GM19438 (cell line): Measurements from ENCODE around the gene DACT1.
"Not testable (repeated sequence)": the region's sequence is repeated elsewhere in the genome, so short reads cannot be mapped to it uniquely, and the experiment has no call there.

Source experiments
- ATAC-seq: cut with Tn5 transposase; IDR thresholded peaks from one replicate; pipeline ENCODE4 v1.9.1; 2021; ENCODE audit warnings: low read depth; ENCODE audit not compliant: unreplicated experiment

Gene DACT1, protein sequence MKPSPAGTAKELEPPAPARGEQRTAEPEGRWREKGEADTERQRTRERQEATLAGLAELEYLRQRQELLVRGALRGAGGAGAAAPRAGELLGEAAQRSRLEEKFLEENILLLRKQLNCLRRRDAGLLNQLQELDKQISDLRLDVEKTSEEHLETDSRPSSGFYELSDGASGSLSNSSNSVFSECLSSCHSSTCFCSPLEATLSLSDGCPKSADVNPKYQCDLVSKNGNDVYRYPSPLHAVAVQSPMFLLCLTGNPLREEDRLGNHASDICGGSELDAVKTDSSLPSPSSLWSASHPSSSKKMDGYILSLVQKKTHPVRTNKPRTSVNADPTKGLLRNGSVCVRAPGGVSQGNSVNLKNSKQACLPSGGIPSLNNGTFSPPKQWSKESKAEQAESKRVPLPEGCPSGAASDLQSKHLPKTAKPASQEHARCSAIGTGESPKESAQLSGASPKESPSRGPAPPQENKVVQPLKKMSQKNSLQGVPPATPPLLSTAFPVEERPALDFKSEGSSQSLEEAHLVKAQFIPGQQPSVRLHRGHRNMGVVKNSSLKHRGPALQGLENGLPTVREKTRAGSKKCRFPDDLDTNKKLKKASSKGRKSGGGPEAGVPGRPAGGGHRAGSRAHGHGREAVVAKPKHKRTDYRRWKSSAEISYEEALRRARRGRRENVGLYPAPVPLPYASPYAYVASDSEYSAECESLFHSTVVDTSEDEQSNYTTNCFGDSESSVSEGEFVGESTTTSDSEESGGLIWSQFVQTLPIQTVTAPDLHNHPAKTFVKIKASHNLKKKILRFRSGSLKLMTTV

DNA sequence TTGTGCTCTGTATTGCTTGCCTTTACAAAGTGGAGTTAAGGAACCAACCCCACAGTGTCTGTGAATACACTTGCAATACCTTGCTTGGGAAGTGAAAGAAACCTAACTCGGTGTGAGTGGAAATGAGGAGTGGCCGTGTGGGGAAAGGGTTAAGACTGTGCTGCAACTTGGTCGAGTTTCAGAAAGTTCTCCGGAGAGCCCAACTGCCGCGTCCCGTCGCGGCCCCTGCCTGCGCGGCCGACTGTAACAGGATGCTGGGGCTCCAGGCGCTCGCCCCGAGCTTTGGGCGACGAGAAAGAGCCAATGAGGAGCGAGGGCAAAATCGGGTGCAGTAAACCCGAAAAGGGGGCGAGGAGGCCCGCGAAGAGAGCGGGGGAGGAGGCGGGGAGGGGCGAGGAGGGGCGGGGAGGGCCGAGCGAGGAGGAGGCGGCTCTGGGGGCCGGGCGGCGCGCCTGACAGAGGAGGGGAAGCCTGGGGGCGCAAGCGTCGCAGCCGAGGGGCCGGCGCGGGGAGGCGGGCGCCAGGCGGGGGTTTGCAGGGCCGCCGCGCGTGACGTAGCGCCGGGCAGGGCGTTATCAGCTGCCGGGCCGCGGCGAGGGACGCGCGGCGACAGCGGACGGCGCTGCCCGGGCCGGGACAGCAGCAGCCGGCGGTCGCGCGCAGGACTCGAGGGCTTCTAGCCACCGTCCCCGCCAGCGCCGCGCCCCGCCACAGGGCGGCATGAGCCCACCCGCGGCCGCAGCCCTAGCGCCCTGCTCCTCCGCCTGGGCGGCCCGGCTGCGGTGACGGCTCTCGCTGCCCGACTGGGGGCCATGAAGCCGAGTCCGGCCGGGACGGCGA is at the start of gene DACT1:
DACT1 (plus strand) TSS at position 572 of the 840 bp plus-strand sequence; CDS start at position 813, 241 bp downstream.
- peak; percentile 52 for ATAC-seq

DNA sequence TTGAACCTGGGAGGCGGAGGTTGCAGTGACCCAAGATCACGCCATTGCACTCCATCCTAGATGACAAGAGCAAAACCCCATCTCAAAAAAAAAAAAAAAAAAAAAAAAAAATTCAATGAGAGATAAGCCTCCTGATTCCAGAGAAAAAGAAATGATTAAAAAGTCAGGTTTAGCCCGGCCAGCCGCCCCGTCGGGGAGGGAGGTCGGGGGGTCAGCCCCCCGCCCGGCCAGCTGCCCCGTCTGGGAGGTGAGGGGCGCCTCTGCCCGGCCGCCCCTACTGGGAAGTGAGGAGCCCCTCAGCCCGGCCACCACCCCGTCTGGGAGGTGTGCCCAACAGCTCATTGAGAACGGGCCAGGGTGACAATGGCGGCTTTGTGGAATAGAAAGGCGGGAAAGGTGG is 49.4 kb upstream of the DACT1 start:
- ATAC-seq: not testable (repeated sequence)

DNA sequence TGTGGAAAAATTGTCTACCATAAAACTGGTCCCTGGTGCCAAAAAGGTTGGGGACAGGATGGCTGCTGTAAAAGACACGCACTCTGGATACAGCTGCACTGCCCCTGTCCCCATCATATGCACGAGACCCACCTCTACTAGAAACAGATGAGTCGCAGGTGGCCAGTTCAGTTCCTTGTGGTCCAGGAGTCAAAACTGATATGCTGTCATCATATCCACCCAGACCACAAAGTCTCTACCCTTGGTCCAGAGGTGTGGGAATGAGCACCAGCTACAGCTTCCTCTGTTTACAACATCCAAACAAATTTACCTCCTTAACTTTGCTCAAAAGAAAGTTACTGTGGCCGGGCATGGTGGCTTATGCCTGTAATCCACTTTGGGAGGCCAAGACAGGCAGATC is 43.8 kb upstream of the DACT1 start:
- ATAC-seq: no peak

DNA sequence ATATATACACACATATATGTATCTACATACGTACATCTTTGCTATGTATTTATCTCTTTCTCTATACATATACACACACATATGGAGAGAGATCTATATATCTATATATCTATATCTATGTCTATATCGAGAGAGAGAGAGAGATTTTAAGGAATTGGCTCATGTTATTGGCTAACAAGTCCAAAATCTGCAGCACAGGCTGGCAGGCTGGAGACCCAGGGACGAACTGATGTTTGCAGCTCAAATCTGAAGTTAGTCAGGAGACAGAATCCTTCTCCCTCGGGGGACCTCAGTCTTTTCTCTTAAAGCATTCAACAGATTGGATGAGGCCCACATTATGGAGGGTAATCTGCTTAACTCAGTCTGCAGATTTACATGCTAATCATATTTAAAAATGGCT is 40.7 kb upstream of the DACT1 start:
- ATAC-seq: no peak

DNA sequence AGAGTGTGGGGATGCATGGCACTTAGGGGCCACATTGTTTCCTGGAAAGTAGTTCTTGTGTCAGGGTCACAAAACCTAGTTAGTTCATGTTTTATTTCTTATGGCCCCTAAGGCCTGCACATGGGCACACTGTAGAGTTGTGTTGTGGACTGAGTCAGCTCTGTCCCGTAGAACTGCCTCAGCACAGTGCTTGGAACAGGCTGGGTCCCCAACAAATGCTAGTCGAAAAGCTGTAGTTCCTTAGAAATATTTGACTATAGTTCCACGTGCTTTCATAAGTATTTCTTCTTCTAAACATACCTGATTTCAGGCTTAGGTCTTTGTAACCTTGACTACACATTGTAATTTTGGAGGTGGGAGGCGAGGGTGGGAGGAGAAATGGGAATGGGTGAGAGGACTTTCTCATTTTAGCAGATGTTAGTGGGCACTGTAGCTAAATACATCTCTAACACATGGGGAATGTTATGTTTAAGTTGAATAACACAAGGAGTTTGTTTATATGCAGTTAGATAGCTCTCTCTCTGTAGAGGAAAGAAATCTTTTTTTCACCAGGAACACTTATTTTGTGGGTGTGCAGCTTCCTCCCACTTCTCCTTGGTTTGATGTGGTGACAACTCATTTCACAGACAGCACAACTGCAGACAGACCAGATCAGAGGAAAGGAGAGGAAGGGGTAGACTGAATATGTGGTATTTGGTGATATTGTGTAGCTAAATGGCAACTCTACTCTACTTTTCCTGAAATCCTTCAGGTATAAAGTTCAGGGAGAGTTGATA is 39.5 kb upstream of the DACT1 start:
- ATAC-seq: no peak

DNA sequence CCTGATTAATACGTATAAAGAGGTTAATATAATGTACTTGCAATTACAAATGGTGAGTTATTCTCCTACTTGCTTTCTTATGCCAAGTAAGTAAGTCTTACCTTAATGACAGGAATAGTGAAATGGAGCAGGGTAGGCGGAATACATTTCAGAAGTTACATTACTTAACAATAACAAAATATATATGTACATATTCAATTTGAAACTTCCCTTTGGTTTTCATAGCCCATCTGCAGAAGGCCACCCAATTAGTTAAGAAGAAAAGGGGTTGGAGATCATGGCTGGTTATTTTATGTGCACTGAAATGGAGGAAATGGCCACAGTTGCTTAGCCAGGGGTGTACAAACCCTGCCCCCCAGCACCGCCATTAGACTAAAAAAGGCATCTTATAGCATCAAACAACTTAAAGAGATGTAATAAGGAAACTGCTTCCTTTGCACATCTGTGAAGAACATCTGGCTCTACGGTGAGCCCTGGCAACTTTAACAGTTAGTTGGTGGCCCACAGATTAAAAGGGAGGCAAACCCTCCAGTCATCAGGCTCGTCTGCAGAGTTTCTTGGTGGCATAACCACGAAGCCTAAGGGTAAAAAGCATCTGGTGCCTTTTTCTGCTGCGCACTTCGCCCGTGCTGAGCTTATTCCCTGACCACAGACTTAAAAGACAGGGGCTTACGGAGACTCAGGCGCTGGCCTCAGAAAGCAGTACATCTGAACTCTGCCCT is 38.8 kb upstream of the DACT1 start:
- no peak for ATAC-seq

DNA sequence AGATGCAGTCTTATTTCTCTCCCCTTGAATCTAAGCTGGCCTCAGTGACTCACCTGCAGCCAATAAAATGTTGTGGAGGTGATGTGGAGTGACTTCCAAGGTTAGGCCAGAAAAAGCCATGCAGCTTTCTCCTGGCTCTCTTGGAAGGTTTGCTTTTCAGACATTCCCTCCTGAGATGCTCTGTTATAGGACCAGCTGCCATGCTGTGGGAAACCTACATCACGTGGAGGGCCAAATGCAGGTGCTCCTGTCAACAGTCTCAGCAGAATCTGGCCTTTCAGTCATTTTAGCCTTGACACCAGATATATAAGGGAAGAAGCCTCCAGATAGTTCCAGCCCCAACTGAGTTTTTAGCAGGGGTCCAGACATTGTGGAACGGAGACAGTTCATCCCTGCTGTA is 38.1 kb upstream of the DACT1 start:
- ATAC-seq: no peak

DNA sequence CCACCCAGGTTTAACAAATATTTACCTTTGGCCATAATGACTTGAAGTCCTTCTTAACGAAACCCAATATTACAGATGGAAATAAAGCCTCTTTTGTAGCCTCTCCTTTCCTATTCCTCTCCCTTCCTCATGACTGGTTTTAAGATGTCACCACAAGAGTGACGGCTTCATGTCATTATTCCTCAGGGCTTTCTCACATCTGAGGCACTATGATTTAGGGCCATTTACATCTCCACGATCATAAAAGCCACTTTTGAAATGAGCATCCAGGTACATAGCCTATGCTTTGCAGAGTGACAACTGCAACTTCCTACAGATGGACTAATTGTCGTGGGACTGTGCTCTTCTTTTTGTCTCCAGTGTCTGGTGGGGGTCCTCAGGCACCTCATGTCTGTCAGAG is 32.3 kb upstream of the DACT1 start:
- no peak for ATAC-seq

DNA sequence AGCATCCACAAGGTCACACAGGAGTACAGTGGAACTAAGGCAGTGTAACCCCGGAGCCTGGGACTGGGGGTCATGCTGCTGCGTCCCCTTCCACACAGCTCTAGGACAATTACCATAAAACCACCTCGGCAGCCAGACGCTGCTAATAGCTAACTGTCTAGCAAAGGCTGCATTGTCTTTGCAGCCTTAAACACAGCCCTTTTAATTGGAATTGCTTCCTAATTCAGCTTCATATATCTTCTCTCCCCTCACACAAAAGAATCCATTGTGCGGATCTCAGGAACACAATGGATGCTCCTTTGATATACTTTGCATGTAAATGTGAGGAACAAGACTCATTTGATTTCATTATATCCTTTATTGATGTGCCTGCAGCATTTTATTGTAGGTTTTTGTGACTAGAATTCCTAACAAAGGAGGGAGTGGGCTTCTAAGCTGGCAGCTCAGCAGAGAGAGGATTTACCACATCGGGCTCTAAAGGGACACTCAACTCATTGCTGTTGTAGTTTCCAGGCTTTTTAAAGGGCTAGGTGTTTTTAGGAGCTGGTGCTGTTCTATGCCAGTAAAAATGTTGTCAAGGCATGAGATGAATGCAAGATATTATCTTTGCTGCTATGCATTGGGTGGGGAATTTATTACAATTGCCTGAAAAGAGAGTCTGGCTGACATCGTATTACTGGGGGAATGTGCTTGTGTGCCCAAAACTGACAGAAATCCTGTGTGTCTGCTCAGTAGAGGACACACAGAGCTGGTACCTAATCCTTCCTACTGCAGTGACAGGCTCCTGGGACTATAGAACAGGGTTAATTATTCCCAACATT is 30.4 kb upstream of the DACT1 start:
- no peak for ATAC-seq

DNA sequence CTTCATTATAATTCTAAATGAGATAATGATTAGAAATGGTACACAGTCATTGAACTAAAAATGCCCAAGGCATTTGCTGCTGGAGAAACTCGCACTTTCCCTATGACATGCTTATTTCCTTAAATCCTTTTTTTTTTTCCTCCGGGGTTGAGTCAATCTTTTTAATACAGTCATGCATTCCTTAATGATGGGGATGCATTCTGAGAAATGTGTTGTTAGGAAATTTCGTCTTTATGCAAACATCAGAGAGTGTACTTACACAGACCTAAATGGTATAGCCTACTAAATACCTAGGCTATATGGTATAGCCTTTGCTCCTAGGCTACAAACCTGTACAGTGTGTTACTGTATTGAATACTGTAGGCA is 29.8 kb upstream of the DACT1 start:
- ATAC-seq: no peak

DNA sequence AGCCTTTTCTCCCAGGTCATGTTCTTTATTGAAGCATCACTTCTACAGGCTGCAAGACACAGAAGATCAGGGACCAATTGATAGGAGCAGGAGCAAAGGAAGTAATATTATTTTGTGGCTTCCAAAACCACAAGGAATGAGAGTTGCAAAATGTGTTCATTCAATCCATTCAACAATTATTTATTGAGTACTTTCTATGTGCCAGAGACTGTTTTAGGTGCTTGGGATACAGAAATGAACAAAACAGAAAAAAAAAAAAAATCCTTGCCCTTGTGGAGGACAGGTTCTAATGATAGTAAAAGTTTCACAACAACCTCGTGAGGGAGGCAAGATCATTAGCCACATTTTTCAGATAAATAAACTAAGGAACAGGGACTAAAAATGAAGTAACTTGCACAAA is 20.1 kb upstream of the DACT1 start:
- no peak for ATAC-seq

DNA sequence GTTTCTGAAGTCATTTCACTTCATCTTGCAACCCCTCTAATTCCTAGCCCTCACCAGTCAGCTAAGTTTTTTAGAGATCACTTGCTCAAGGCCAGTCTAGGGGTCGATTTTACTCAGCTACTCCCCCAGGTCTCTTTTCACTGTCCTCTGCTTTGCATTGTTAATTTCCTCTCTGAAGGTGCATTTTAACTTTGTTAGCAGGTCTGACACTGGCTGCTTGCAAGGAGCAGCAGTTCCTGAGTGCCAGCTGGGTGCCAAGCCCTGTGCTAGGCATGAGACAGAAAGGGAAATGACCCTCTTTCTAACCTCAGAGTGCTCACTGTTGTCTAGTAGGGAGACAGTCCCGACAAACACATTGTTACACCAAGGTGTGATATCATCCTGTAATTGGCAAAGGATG is 17.8 kb upstream of the DACT1 start:
- no peak for ATAC-seq

DNA sequence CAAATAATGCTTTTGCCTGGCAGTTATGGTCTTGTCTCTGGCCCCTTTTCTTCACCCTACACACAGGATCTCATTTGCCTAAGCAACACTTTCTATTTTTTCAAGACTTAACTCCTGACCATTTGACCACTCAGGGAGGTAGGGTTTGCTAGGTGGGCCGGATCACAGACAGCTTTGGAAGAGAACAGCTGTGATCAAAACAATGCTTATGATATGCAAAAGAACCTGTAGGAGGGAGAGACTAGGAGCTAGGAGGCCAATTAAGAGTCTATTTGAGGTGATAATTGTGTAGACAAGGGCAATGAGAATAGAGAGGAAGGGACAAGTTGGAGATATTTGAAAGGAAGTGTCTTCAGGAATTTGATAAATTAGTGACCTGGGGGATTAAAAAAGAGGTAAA is 12.3 kb upstream of the DACT1 start:
- no peak for ATAC-seq

DNA sequence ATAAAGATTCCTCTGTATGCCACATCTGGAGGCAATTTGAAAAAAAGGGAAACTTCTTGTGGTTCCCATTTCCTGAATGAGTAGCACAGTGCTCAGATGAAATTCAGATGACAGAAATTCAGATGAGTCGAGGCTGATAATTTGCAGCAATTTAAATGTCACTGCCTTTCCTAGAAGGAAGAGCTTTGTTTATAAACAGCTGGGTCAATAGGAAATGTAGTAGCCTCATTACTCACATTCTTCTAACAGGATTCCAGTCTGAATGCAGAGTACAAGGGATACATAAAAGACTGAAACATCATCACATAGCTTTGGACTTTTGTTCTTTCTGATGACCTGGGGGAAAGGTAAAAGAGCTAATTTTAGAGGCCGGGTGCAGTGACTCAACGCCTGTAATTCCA is 11.3 kb upstream of the DACT1 start:
- no peak for ATAC-seq

DNA sequence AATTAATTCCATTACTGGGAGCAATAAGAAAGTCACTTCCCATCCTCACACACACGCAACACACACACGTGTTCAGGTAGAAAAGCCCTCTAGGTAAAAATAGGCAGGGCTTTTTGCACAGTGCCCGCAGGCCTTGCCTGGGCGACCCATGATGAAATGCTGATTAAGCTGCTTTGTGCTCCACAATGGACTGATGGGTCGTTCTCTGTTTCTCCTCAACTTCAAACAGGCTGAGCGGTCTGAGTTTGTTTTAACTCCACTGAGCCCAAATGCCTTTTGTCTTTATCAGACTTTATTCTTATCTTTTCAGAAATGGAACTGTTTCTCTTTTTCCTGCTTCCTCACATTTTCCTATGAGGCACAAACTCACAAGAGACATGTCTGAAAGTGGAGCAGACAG is 9.4 kb upstream of the DACT1 start:
- no peak for ATAC-seq

DNA sequence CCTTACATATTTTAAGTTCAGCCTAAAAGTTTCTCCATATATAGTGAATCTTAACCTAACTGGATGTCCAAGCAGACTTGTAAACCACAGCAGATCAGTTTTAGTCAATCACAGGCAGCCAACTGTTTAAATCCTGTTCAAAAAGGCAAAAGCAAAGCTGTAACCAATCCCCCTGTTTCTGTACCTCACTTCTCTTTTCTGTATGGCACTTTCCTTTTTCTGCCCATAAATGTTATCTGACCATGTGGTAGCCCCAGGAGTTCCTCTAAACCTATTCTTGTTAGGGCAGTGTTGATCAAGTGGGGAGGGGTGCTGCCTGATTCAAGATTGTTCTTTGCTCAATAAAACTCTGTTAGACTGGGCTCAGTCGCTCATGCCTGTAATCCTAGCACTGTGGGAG is 8.5 kb upstream of the DACT1 start:
- no peak for ATAC-seq

DNA sequence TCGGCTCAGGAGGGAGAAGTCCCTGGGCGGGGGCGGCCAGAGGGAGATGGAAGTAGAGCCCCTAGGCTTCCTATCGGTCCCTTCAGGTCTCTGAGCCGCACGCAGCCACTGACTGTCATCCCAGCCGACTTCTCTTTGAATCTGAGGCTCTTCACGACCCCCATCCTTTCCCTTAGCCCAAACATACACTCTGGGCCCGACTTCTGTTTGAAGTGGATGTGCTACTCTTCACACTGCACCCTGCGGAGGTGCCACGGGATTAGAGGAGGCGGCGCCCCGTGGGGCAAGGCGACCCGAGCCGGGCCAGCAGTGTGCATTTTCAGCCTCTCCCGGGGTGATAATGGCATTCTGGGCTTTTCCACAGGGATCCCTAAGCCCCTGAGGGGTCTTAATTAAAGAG is 6.0 kb upstream of the DACT1 start:
- ATAC-seq: no peak

DNA sequence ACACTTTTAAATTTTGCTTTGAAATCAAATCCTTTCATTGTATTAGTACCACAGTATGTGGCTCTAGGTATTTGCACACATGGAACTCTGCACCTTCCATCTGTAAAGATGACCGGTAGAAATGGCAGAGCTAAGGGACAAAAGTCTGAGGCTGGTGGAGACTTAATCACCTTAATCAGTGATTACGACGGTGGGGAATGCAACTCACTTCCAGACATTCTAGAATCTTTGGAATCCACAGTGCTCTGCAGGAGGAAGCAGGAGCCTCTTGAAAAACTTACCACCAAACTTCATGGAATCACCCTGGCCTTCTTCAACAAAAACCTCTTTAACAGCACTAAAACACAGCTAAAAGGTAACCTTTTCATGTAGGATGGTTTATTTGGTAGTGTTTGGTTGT is 3.9 kb upstream of the DACT1 start:
- no peak for ATAC-seq
